Chondrocyte (in vitro differentiated cells): Measurements from ENCODE around the gene EPHA4. TPM values are rescaled to one million over a fixed set of nuclear protein-coding genes. Genes with fewer than 3 reads are reported as not detected.

Source experiments
- DNase-seq: peaks from one replicate; pipeline ENCODE4 v3.0.0; 2021; ENCODE audit warnings: mixed read lengths, low spot score
- H3K27ac Mint-ChIP-seq: one replicate; pipeline ENCODE4 v1.8.0; 2021; ENCODE audit warnings: mild to moderate bottlenecking, moderate library complexity, mixed read lengths; ENCODE audit not compliant: unreplicated experiment
- H3K27me3 Mint-ChIP-seq: 2 replicates; pipeline ENCODE4 v1.8.0; 2021; ENCODE audit warnings: low read depth, mixed read lengths
- H3K36me3 Mint-ChIP-seq: 2 replicates; pipeline ENCODE4 v1.8.0; 2021; ENCODE audit warnings: low read depth, mixed read lengths
- H3K4me1 Mint-ChIP-seq: 2 replicates; pipeline ENCODE4 v1.8.0; 2021; ENCODE audit warnings: low read depth, mild to moderate bottlenecking, mixed read lengths
- H3K4me3 Mint-ChIP-seq: one replicate; pipeline ENCODE4 v1.8.0; 2021; ENCODE audit warnings: mild to moderate bottlenecking, moderate library complexity, mixed read lengths; ENCODE audit not compliant: unreplicated experiment
- H3K9me3 Mint-ChIP-seq: 2 replicates; pipeline ENCODE4 v1.8.0; 2021; ENCODE audit warnings: low read depth, mixed read lengths
- CTCF ChIP-seq: fragments of 200-600 bp; sonication (generic); IDR thresholded peaks from 2 replicates; pipeline ENCODE4 v1.5.0; 2021; ENCODE audit warnings: antibody characterized with exemption, mild to moderate bottlenecking, moderate library complexity
- total RNA-seq: library from RNA; stranded (reverse); gene quantifications from 3 replicates; pipeline ENCODE4 v1.2.1, GENCODE V29; 2021

EPHA4 gene
- total RNA-seq, 1 donor from 2014 or later: 3.9 TPM

GRCh38 chr2:221501883-221502269, 70.2 kb downstream of the EPHA4 start:
- peak overlapping the region; percentile 32 for H3K4me3 Mint-ChIP-seq
- H3K27me3 Mint-ChIP-seq: no peaks in the 10 kb centered on the region
- no peak for TF ChIP-seq CTCF
- no peak overlapping the region for H3K27ac Mint-ChIP-seq
- no peak for DNase-seq
- no peaks in the 10 kb centered on the region for H3K9me3 Mint-ChIP-seq
- no peaks in the 10 kb centered on the region for H3K36me3 Mint-ChIP-seq
- peaks cover 17% of the 10 kb centered on the region for H3K4me1 Mint-ChIP-seq

GRCh38 chr2:221501210-221501882, 70.8 kb downstream of the EPHA4 start:
- Mint-ChIP-seq H3K4me3 (no peak overlapping the region), H3K27ac (no peak overlapping the region), H3K36me3 (no peaks in the 10 kb centered on the region), H3K9me3 (no peaks in the 10 kb centered on the region), H3K4me1 (peaks cover 17% of the 10 kb centered on the region), H3K27me3 (no peaks in the 10 kb centered on the region)
- no peak for TF ChIP-seq CTCF
- no peak for DNase-seq

GRCh38 chr2:221500501-221501209, 71.4 kb downstream of the EPHA4 start:
- TF ChIP-seq CTCF: no peak
- H3K27ac Mint-ChIP-seq: no peak overlapping the region
- H3K27me3 Mint-ChIP-seq: no peaks in the 10 kb centered on the region
- DNase-seq: no peak
- H3K4me1 Mint-ChIP-seq: peaks cover 17% of the 10 kb centered on the region
- no peak overlapping the region for H3K4me3 Mint-ChIP-seq
- H3K9me3 Mint-ChIP-seq: no peaks in the 10 kb centered on the region
- H3K36me3 Mint-ChIP-seq: no peaks in the 10 kb centered on the region

- no peak for TF ChIP-seq CTCF
- H3K27me3 Mint-ChIP-seq: no peaks in the 10 kb centered on the region
- no peaks in the 10 kb centered on the region for H3K36me3 Mint-ChIP-seq
- no peaks in the 10 kb centered on the region for H3K4me1 Mint-ChIP-seq
- DNase-seq: no peak
- H3K27ac Mint-ChIP-seq: no peak overlapping the region
- H3K9me3 Mint-ChIP-seq: no peaks in the 10 kb centered on the region
- H3K4me3 Mint-ChIP-seq: no peak overlapping the region
Measured at GRCh38 chr2:221495731-221496130, 76.4 kb downstream of the EPHA4 start.

GRCh38 chr2:221494556-221494955, 77.5 kb downstream of the EPHA4 start:
- Mint-ChIP-seq H3K9me3 (no peaks in the 10 kb centered on the region), H3K27me3 (no peaks in the 10 kb centered on the region), H3K27ac (no peak overlapping the region), H3K4me1 (no peaks in the 10 kb centered on the region), H3K36me3 (no peaks in the 10 kb centered on the region), H3K4me3 (no peak overlapping the region)
- no peak for DNase-seq
- TF ChIP-seq CTCF: no peak
